ENCODE data around the gene FGD2.
"Not testable (repeated sequence)": the region's sequence is repeated elsewhere in the genome, so short reads cannot be mapped to it uniquely, and the experiment has no call there.

The FGD2 gene

GRCh38 chr6:37058984-37059343, 53.5 kb downstream of the FGD2 start:
- not testable (repeated sequence) for DNase-seq (ENCODE audit: low read depth)

- DNase-seq (ENCODE audit: low read depth), result peak; percentile 86
Observed at GRCh38 chr6:37059344-37060194, 54.1 kb downstream of the FGD2 start.

GRCh38 chr6:37060195-37060559, 54.7 kb downstream of the FGD2 start:
- no peak for DNase-seq (ENCODE audit: low read depth)

GRCh38 chr6:37061157-37061804, 55.8 kb downstream of the FGD2 start:
- DNase-seq (ENCODE audit: low read depth), result no peak

GRCh38 chr6:37062424-37062823, 57.0 kb downstream of the FGD2 start:
- no peak for DNase-seq (ENCODE audit: low read depth)

- DNase-seq (ENCODE audit: low read depth), result no peak
Observed at GRCh38 chr6:37068356-37069270, 63.2 kb downstream of the FGD2 start.

GRCh38 chr6:37069639-37070038, 64.2 kb downstream of the FGD2 start:
- no peak for DNase-seq (ENCODE audit: low read depth)

GRCh38 chr6:37072526-37072925, 67.1 kb downstream of the FGD2 start:
- no peak for DNase-seq (ENCODE audit: low read depth)

- no peak for DNase-seq (ENCODE audit: low read depth)
Observed at GRCh38 chr6:37074053-37074827, 68.8 kb downstream of the FGD2 start.

- no peak for DNase-seq (ENCODE audit: low read depth)
Observed at GRCh38 chr6:37077191-37077904, 71.9 kb downstream of the FGD2 start.

- peak; percentile 93 for DNase-seq (ENCODE audit: low read depth)
Observed at GRCh38 chr6:37077905-37078296, 72.4 kb downstream of the FGD2 start.
